Measurements from ENCODE around the gene GNGT2. TPM values are rescaled to one million over a fixed set of nuclear protein-coding genes. Genes with fewer than 3 reads are reported as not detected.

The GNGT2 gene
- total RNA-seq, 1 donor from 2014 or later, result not detected

DNA sequence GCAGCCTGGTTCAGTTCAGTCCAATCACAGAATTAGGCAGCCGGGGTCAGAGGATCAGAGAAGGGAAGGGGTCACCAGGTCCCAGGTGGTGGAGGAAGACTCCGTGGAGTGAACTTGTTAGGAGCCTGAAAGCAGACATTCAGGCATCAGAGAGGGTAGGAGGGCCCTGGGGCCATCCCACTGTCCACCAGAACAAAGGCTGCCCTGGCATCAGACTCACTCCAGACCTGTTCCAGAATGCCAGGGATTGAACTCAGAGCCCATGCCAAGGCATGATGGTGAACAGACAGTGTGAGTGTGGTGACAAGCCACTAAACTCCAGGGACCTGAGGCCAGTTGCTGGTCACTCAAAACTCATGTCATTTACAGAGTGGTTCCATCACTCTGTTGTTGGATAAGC is 40.2 kb downstream of the GNGT2 start:
- H3K36me3 ChIP-seq (ENCODE audit: insufficient read depth, low read length), result no peaks in the 10 kb centered on the region
- DNase-seq (ENCODE audit: low read depth) (no peak), FAIRE-seq (no peak)
- H3K27ac ChIP-seq (ENCODE audit: low read depth, low read length), result no peak overlapping the region
- Mint-ChIP-seq H3K36me3 (ENCODE audit: low read depth, unreplicated experiment) (peaks cover 2% of the 10 kb centered on the region), H3K27ac (ENCODE audit: unreplicated experiment) (no peak overlapping the region), H3K27me3 (ENCODE audit: low read depth, unreplicated experiment) (peaks cover 58% of the 10 kb centered on the region), H3K9me3 (ENCODE audit: unreplicated experiment) (peaks cover 12% of the 10 kb centered on the region), H3K4me1 (ENCODE audit: low read depth, unreplicated experiment) (no peaks in the 10 kb centered on the region), H3K4me3 (ENCODE audit: unreplicated experiment) (no peak overlapping the region)
- H3K4me1 ChIP-seq (ENCODE audit: insufficient read depth, low read length), result no peaks in the 10 kb centered on the region
- H3K27me3 ChIP-seq (ENCODE audit: insufficient read depth, low read length), result peaks cover 31% of the 10 kb centered on the region
- no peaks in the 10 kb centered on the region for H3K79me2 ChIP-seq (ENCODE audit: insufficient read depth, low read length)
- H3K4me2 ChIP-seq (ENCODE audit: low read length), result no peak overlapping the region
- H4K20me1 ChIP-seq (ENCODE audit: insufficient read depth, low read length), result no peaks in the 10 kb centered on the region
- no peak overlapping the region for H3K9ac ChIP-seq (ENCODE audit: low read length)
- H2AFZ ChIP-seq (ENCODE audit: low read depth, low read length), result no peak overlapping the region
- no peak overlapping the region for H3K4me3 ChIP-seq (ENCODE audit: insufficient read depth, low read depth, low read length)
- TF ChIP-seq, protein P1, sequence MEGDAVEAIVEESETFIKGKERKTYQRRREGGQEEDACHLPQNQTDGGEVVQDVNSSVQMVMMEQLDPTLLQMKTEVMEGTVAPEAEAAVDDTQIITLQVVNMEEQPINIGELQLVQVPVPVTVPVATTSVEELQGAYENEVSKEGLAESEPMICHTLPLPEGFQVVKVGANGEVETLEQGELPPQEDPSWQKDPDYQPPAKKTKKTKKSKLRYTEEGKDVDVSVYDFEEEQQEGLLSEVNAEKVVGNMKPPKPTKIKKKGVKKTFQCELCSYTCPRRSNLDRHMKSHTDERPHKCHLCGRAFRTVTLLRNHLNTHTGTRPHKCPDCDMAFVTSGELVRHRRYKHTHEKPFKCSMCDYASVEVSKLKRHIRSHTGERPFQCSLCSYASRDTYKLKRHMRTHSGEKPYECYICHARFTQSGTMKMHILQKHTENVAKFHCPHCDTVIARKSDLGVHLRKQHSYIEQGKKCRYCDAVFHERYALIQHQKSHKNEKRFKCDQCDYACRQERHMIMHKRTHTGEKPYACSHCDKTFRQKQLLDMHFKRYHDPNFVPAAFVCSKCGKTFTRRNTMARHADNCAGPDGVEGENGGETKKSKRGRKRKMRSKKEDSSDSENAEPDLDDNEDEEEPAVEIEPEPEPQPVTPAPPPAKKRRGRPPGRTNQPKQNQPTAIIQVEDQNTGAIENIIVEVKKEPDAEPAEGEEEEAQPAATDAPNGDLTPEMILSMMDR (IDR thresholded peaks at IDR 0.05; ENCODE audit: insufficient read depth, low read depth, low read length), result no peak
- no peak for TF ChIP-seq EZH2 (IDR thresholded peaks at IDR 0.05; ENCODE audit: insufficient read depth, low read length)
- H3K9me3 ChIP-seq (ENCODE audit: insufficient read depth, low read depth, low read length), result peaks cover 3% of the 10 kb centered on the region

- DNase-seq (ENCODE audit: low read depth) (no peak), FAIRE-seq (no peak)
- no peak overlapping the region for H3K9ac ChIP-seq (ENCODE audit: low read length)
- H4K20me1 ChIP-seq (ENCODE audit: insufficient read depth, low read length), result no peaks in the 10 kb centered on the region
- no peak overlapping the region for H2AFZ ChIP-seq (ENCODE audit: low read depth, low read length)
- peaks cover 37% of the 10 kb centered on the region for H3K27me3 ChIP-seq (ENCODE audit: insufficient read depth, low read length)
- H3K27ac Mint-ChIP-seq (ENCODE audit: unreplicated experiment), result no peak overlapping the region
- no peak overlapping the region for H3K4me2 ChIP-seq (ENCODE audit: low read length)
- no peaks in the 10 kb centered on the region for H3K36me3 ChIP-seq (ENCODE audit: insufficient read depth, low read length)
- H3K4me3 Mint-ChIP-seq (ENCODE audit: unreplicated experiment), result no peak overlapping the region
- peaks cover 12% of the 10 kb centered on the region for H3K9me3 Mint-ChIP-seq (ENCODE audit: unreplicated experiment)
- H3K4me1 Mint-ChIP-seq (ENCODE audit: low read depth, unreplicated experiment), result no peaks in the 10 kb centered on the region
- TF ChIP-seq, protein P1 (IDR thresholded peaks at IDR 0.05; ENCODE audit: insufficient read depth, low read depth, low read length), result no peak
- TF ChIP-seq EZH2 (IDR thresholded peaks at IDR 0.05; ENCODE audit: insufficient read depth, low read length), result no peak
- peaks cover 63% of the 10 kb centered on the region for H3K27me3 Mint-ChIP-seq (ENCODE audit: low read depth, unreplicated experiment)
- peaks cover 3% of the 10 kb centered on the region for H3K9me3 ChIP-seq (ENCODE audit: insufficient read depth, low read depth, low read length)
- no peak overlapping the region for H3K27ac ChIP-seq (ENCODE audit: low read depth, low read length)
- H3K4me1 ChIP-seq (ENCODE audit: insufficient read depth, low read length), result no peaks in the 10 kb centered on the region
- H3K36me3 Mint-ChIP-seq (ENCODE audit: low read depth, unreplicated experiment), result peaks cover 2% of the 10 kb centered on the region
- no peak overlapping the region for H3K4me3 ChIP-seq (ENCODE audit: insufficient read depth, low read depth, low read length)
- H3K79me2 ChIP-seq (ENCODE audit: insufficient read depth, low read length), result no peaks in the 10 kb centered on the region
These were observed 41.7 kb downstream of the GNGT2 start for GRCh38 chr17:49168706-49169105.

DNA sequence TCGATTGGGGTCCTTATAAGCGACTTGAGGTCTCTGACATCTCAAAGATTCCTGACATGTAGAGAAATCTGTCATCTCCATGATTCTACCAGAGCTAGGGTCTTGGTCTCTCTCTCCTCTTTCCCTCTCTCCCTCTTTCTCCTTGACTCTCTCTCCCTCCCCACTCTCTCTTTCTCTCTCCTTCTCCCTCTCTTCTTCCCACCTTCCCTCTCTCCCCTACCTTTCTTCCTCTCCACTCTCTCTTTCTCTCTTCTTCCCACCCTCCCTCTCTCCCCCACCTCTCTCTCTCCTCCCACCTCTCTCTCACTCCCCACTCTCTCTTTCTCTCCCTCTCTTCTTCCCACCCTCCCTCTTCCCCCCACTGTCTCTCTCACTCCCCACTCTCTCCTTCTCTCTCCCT is 45.2 kb downstream of the GNGT2 start:
- H3K27ac Mint-ChIP-seq (ENCODE audit: unreplicated experiment), result no peak overlapping the region
- DNase-seq (ENCODE audit: low read depth) (no peak), FAIRE-seq (no peak)
- no peak overlapping the region for H2AFZ ChIP-seq (ENCODE audit: low read depth, low read length)
- H3K27ac ChIP-seq (ENCODE audit: low read depth, low read length), result no peak overlapping the region
- peaks cover 3% of the 10 kb centered on the region for H3K9me3 ChIP-seq (ENCODE audit: insufficient read depth, low read depth, low read length)
- no peaks in the 10 kb centered on the region for H3K4me1 Mint-ChIP-seq (ENCODE audit: low read depth, unreplicated experiment)
- peaks cover 45% of the 10 kb centered on the region for H3K27me3 Mint-ChIP-seq (ENCODE audit: low read depth, unreplicated experiment)
- H3K36me3 ChIP-seq (ENCODE audit: insufficient read depth, low read length), result no peaks in the 10 kb centered on the region
- no peak overlapping the region for H3K4me3 ChIP-seq (ENCODE audit: insufficient read depth, low read depth, low read length)
- TF ChIP-seq, protein P1 (IDR thresholded peaks at IDR 0.05; ENCODE audit: insufficient read depth, low read depth, low read length), result no peak
- no peak for TF ChIP-seq EZH2 (IDR thresholded peaks at IDR 0.05; ENCODE audit: insufficient read depth, low read length)
- peaks cover 32% of the 10 kb centered on the region for H3K27me3 ChIP-seq (ENCODE audit: insufficient read depth, low read length)
- H3K79me2 ChIP-seq (ENCODE audit: insufficient read depth, low read length), result no peaks in the 10 kb centered on the region
- H3K4me3 Mint-ChIP-seq (ENCODE audit: unreplicated experiment), result no peak overlapping the region
- H4K20me1 ChIP-seq (ENCODE audit: insufficient read depth, low read length), result no peaks in the 10 kb centered on the region
- no peaks in the 10 kb centered on the region for H3K4me1 ChIP-seq (ENCODE audit: insufficient read depth, low read length)
- no peak overlapping the region for H3K4me2 ChIP-seq (ENCODE audit: low read length)
- H3K9me3 Mint-ChIP-seq (ENCODE audit: unreplicated experiment), result peaks cover 8% of the 10 kb centered on the region
- H3K36me3 Mint-ChIP-seq (ENCODE audit: low read depth, unreplicated experiment), result peaks cover 2% of the 10 kb centered on the region
- H3K9ac ChIP-seq (ENCODE audit: low read length), result no peak overlapping the region

All from astrocyte (in vitro differentiated cells and primary cell).